GM12878 (cell line): ENCODE data around the gene CADM2.

ENCODE experiments used
- EED ChIP-seq: sonication (generic); IDR thresholded peaks from 2 replicates; pipeline ENCODE4 v1.6.1; 2016; ENCODE audit warnings: antibody characterized with exemption, low read depth
- ZBED1 ChIP-seq: IDR thresholded peaks from 2 replicates; pipeline ENCODE4 v1.6.1; 2016; ENCODE audit warnings: borderline replicate concordance
- TF ChIP-seq, protein P1 (sequence below), 3 experiments: IDR thresholded peaks in 2 of 3; conservative IDR thresholded peaks in 1 of 3; 2 replicates each; pipeline ENCODE4 v1.5.1; 2011; ENCODE audit warnings: low read depth in 3 of 3, low read length in 3 of 3, mild to moderate bottlenecking in 3 of 3, control low read depth in 2 of 3, moderate library complexity in 2 of 3, inconsistent platforms in 1 of 3, mixed read lengths in 1 of 3; ENCODE audit not compliant: control insufficient read depth in 2 of 3, insufficient read depth in 1 of 3; ENCODE audit errors: extremely low read depth in 1 of 3
- TF ChIP-seq, protein P2 (sequence below): fragments of 450-650 bp; IDR thresholded peaks from 2 replicates; pipeline ENCODE4 v1.6.1; 2017; ENCODE audit warnings: antibody characterized with exemption, mild to moderate bottlenecking, moderate library complexity
- TF ChIP-seq, protein P3 (sequence below): IDR thresholded peaks from 2 replicates; pipeline ENCODE4 v1.6.1; 2012; ENCODE audit warnings: low read depth, low read length, improper control_type of control experiment

DNA sequence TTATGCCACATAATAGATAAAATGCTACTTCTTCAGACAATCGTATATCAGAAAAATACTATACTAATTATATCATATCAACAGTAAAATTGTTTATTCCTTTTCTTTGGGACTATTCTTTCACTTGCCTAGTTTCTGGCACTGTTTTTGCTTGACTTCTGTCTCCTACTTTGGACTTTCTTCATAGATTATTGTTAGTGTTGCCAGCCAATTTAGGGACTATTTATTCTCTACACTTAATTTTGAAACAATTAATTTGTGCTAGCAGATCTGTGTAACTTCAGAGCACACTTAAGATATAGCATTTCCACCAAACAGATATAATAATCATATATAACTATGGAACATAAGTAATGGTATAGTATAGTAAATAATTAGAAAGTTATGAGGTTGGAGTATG, 305.6 kb downstream of the CADM2 start:
- TF ChIP-seq, protein P1, sequence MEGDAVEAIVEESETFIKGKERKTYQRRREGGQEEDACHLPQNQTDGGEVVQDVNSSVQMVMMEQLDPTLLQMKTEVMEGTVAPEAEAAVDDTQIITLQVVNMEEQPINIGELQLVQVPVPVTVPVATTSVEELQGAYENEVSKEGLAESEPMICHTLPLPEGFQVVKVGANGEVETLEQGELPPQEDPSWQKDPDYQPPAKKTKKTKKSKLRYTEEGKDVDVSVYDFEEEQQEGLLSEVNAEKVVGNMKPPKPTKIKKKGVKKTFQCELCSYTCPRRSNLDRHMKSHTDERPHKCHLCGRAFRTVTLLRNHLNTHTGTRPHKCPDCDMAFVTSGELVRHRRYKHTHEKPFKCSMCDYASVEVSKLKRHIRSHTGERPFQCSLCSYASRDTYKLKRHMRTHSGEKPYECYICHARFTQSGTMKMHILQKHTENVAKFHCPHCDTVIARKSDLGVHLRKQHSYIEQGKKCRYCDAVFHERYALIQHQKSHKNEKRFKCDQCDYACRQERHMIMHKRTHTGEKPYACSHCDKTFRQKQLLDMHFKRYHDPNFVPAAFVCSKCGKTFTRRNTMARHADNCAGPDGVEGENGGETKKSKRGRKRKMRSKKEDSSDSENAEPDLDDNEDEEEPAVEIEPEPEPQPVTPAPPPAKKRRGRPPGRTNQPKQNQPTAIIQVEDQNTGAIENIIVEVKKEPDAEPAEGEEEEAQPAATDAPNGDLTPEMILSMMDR (IDR thresholded peaks at IDR 0.05 in 2 of 3, conservative IDR thresholded peaks at IDR 0.05 in 1 of 3; ENCODE audit: control insufficient read depth in 2 of 3, extremely low read depth in 1 of 3, insufficient read depth in 1 of 3, low read depth in 3 of 3, low read length in 3 of 3): no peak
- TF ChIP-seq, protein P2, sequence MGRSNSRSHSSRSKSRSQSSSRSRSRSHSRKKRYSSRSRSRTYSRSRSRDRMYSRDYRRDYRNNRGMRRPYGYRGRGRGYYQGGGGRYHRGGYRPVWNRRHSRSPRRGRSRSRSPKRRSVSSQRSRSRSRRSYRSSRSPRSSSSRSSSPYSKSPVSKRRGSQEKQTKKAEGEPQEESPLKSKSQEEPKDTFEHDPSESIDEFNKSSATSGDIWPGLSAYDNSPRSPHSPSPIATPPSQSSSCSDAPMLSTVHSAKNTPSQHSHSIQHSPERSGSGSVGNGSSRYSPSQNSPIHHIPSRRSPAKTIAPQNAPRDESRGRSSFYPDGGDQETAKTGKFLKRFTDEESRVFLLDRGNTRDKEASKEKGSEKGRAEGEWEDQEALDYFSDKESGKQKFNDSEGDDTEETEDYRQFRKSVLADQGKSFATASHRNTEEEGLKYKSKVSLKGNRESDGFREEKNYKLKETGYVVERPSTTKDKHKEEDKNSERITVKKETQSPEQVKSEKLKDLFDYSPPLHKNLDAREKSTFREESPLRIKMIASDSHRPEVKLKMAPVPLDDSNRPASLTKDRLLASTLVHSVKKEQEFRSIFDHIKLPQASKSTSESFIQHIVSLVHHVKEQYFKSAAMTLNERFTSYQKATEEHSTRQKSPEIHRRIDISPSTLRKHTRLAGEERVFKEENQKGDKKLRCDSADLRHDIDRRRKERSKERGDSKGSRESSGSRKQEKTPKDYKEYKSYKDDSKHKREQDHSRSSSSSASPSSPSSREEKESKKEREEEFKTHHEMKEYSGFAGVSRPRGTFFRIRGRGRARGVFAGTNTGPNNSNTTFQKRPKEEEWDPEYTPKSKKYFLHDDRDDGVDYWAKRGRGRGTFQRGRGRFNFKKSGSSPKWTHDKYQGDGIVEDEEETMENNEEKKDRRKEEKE: no peak
- no peak for TF ChIP-seq ZBED1
- TF ChIP-seq, protein P3, sequence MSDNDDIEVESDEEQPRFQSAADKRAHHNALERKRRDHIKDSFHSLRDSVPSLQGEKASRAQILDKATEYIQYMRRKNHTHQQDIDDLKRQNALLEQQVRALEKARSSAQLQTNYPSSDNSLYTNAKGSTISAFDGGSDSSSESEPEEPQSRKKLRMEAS: no peak
- no peak for TF ChIP-seq EED
